ENCODE data around the gene ZC3H4.

The ZC3H4 gene

GRCh38 chr19:47143322-47144073 lies 29.9 kb upstream of the ZC3H4 start:
- ATAC-seq = no peak
- TF ChIP-seq TOX (CRISPR knock-in tag; IDR thresholded peaks at IDR 0.05; ENCODE audit: borderline replicate concordance) (no peak), ARNTL (CRISPR knock-in tag; IDR thresholded peaks at IDR 0.05; ENCODE audit: borderline replicate concordance, low read depth) (no peak), ZNF70 (CRISPR knock-in tag; IDR thresholded peaks at IDR 0.05) (no peak), OSR1 (CRISPR knock-in tag; IDR thresholded peaks at IDR 0.05) (no peak), GLIS3 (CRISPR knock-in tag; IDR thresholded peaks at IDR 0.05) (no peak), BACH2 (CRISPR knock-in tag; IDR thresholded peaks at IDR 0.05; ENCODE audit: borderline replicate concordance) (no peak), POU6F1 (CRISPR knock-in tag; IDR thresholded peaks at IDR 0.05; ENCODE audit: borderline replicate concordance, low read depth) (no peak), ZC3H10 (CRISPR knock-in tag; IDR thresholded peaks at IDR 0.05) (no peak), CSDC2 (CRISPR knock-in tag; IDR thresholded peaks at IDR 0.05) (no peak), ZNF565 (CRISPR knock-in tag; conservative IDR thresholded peaks at IDR 0.05; ENCODE audit: low read depth) (no peak), SNAI2 (CRISPR knock-in tag; IDR thresholded peaks at IDR 0.05) (no peak), ZFP30 (CRISPR knock-in tag; IDR thresholded peaks at IDR 0.05) (no peak)
- TF ChIP-seq, protein P1, sequence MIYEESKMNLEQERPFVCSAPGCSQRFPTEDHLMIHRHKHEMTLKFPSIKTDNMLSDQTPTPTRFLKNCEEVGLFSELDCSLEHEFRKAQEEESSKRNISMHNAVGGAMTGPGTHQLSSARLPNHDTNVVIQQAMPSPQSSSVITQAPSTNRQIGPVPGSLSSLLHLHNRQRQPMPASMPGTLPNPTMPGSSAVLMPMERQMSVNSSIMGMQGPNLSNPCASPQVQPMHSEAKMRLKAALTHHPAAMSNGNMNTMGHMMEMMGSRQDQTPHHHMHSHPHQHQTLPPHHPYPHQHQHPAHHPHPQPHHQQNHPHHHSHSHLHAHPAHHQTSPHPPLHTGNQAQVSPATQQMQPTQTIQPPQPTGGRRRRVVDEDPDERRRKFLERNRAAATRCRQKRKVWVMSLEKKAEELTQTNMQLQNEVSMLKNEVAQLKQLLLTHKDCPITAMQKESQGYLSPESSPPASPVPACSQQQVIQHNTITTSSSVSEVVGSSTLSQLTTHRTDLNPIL (CRISPR knock-in tag; IDR thresholded peaks at IDR 0.05; ENCODE audit: low read depth) = no peak

DNA sequence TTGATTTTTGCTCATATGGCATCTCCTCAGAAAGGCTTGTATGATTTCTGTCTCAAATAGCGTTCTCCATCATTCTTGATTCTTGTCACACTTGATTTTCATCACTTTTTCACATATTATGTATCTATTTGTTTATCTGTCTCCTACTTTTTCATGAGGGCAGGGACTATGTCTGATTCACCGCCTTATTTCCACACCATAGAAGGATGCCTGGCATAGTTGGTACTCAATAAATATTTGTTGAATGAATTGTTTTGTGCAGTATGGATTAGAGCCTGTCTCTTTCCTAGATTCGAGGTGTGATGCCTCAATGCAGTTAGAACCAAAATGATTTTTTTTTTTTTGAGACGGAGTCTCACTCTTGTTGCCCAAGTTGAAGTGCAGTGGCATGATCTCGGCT lies 29.2 kb upstream of the ZC3H4 start:
- TF ChIP-seq CSRNP3 (CRISPR knock-in tag; IDR thresholded peaks at IDR 0.05) (no peak), CSDC2 (CRISPR knock-in tag; IDR thresholded peaks at IDR 0.05) (no peak), ZNF8 (CRISPR knock-in tag; IDR thresholded peaks at IDR 0.05) (no peak), TOX (CRISPR knock-in tag; IDR thresholded peaks at IDR 0.05; ENCODE audit: borderline replicate concordance) (no peak)
- ATAC-seq = no peak

GRCh38 chr19:47141695-47142094 lies 28.1 kb upstream of the ZC3H4 start:
- ATAC-seq = no peak; the same call in 2 of the 3 replicates
- TF ChIP-seq TSHZ2 (CRISPR knock-in tag; IDR thresholded peaks at IDR 0.05) (no peak), CSDC2 (CRISPR knock-in tag; IDR thresholded peaks at IDR 0.05) (no peak), ZNF8 (CRISPR knock-in tag; IDR thresholded peaks at IDR 0.05) (no peak), ESRRG (CRISPR knock-in tag; IDR thresholded peaks at IDR 0.05) (no peak), SNAI2 (CRISPR knock-in tag; IDR thresholded peaks at IDR 0.05) (no peak), PATZ1 (CRISPR knock-in tag; IDR thresholded peaks at IDR 0.05; ENCODE audit: borderline replicate concordance) (no peak), RARB (CRISPR knock-in tag; IDR thresholded peaks at IDR 0.05) (no peak), POU6F1 (CRISPR knock-in tag; IDR thresholded peaks at IDR 0.05; ENCODE audit: borderline replicate concordance, low read depth) (no peak), ISL1 (CRISPR knock-in tag; IDR thresholded peaks at IDR 0.05) (no peak), GLIS3 (CRISPR knock-in tag; IDR thresholded peaks at IDR 0.05) (no peak), ZFP3 (CRISPR knock-in tag; IDR thresholded peaks at IDR 0.05) (no peak), OSR1 (CRISPR knock-in tag; IDR thresholded peaks at IDR 0.05) (no peak), TOX (CRISPR knock-in tag; IDR thresholded peaks at IDR 0.05; ENCODE audit: borderline replicate concordance) (no peak), TCF4 (CRISPR knock-in tag; IDR thresholded peaks at IDR 0.05; ENCODE audit: borderline replicate concordance) (no peak), ZNF70 (CRISPR knock-in tag; IDR thresholded peaks at IDR 0.05) (no peak), ZNF565 (CRISPR knock-in tag; conservative IDR thresholded peaks at IDR 0.05; ENCODE audit: low read depth) (no peak), PPARA (CRISPR knock-in tag; IDR thresholded peaks at IDR 0.05; ENCODE audit: borderline replicate concordance) (no peak)
- TF ChIP-seq, protein P1 (CRISPR knock-in tag; IDR thresholded peaks at IDR 0.05; ENCODE audit: low read depth) = no peak
